Stimulated activated CD8-positive, alpha-beta memory T cell treated with anti-CD3 and anti-CD28 coated beads, Interleukin-2, amount 100 ng/mL, for 1 hour (primary cell): ENCODE data around the gene C2orf78.

Experiments
- DNase-seq, 2 donors: peaks; one replicate each; pipeline ENCODE4 v3.0.0-alpha.2; 2020; ENCODE audit warnings: low read depth in 2 of 2

C2orf78 gene

GRCh38 chr2:73838889-73839534 is 55.0 kb downstream of the C2orf78 start:
- no peak for DNase-seq

GRCh38 chr2:73839653-73840411 is 55.8 kb downstream of the C2orf78 start:
- DNase-seq = no peak

- no peak for DNase-seq
Measured at GRCh38 chr2:73841912-73842738, 58.1 kb downstream of the C2orf78 start.

- no peak for DNase-seq
Measured at GRCh38 chr2:73842739-73843019, 58.7 kb downstream of the C2orf78 start.

- no peak for DNase-seq
Measured at GRCh38 chr2:73844087-73844486, 60.1 kb downstream of the C2orf78 start.

- no peak for DNase-seq
Measured at GRCh38 chr2:73850009-73850408, 66.0 kb downstream of the C2orf78 start.

GRCh38 chr2:73851274-73851673 is 67.3 kb downstream of the C2orf78 start:
- DNase-seq = no peak

GRCh38 chr2:73852020-73852419 is 68.0 kb downstream of the C2orf78 start:
- no peak for DNase-seq

- DNase-seq = no peak
Measured at GRCh38 chr2:73855526-73855925, 71.5 kb downstream of the C2orf78 start.

- DNase-seq = no peak
Measured at GRCh38 chr2:73856214-73856613, 72.2 kb downstream of the C2orf78 start.

- no peak for DNase-seq
Measured at GRCh38 chr2:73859721-73860586, 76.0 kb downstream of the C2orf78 start.

- no peak for DNase-seq
Measured at GRCh38 chr2:73862987-73863386, 79.0 kb downstream of the C2orf78 start.
